B cell (primary cell): ENCODE data around the gene SPTBN1. TPM values are rescaled to one million over a fixed set of nuclear protein-coding genes. Genes with fewer than 3 reads are reported as not detected.

Source experiments
- ATAC-seq: fragments of 200-7000 bp; cut with Tn5 transposase; one replicate; pipeline ENCODE4 v1.10.0; 2021; ENCODE audit warnings: low read depth, mild to moderate bottlenecking, moderate number of reproducible peaks, moderate library complexity
- CTCF ChIA-PET: fragments of 350-600 bp; sonication (Branson Sonifier 250); formaldehyde crosslinking; loops from one replicate; lab custom pipeline; 2021; ENCODE audit warnings: antibody characterized with exemption, inconsistent platforms; lab: Charles Lee
- POLR2A ChIA-PET: fragments of 350-600 bp; sonication (Branson Sonifier 250); formaldehyde crosslinking; loops from one replicate; lab custom pipeline; 2021; ENCODE audit warnings: antibody characterized with exemption; lab: Charles Lee
- DNase-seq: peaks from one replicate; pipeline ENCODE4 v3.0.0; 2013
- H2AFZ ChIP-seq: 2 replicates; pipeline ENCODE4 v1.6.1; 2012; ENCODE audit warnings: mild to moderate bottlenecking, low read depth, low read length; ENCODE audit not compliant: insufficient read depth, poor library complexity, severe bottlenecking
- H3K27ac ChIP-seq, 2 donors: 1 replicate in 1 of 2; 2 replicates in 1 of 2; pipeline ENCODE4 v1.5.1; 2012 to 2013; ENCODE audit warnings: low read length in 2 of 2, mild to moderate bottlenecking in 2 of 2, moderate library complexity in 1 of 2
- H3K27me3 ChIP-seq, 4 experiments: fragments of 200-600 bp in 1 of 4; sonication (generic) in 1 of 4; replicated peaks in 1 of 4; 1 replicate in 2 of 4; 2 replicates in 2 of 4; pipeline versions ENCODE4 v1.6.1 to v1.7.0; 2013 to 2016; ENCODE audit warnings: low read length in 3 of 4, mild to moderate bottlenecking in 2 of 4, mixed read lengths in 1 of 4, moderate library complexity in 1 of 4; ENCODE audit not compliant: insufficient read depth in 4 of 4, control insufficient read depth in 3 of 4; ENCODE audit errors: control extremely low read depth in 1 of 4
- H3K36me3 ChIP-seq, 2 experiments: replicated peaks in 1 of 2; 1 replicate in 1 of 2; 2 replicates in 1 of 2; pipeline versions ENCODE4 v1.6.1 to v1.7.1; 2013; ENCODE audit warnings: low read length in 1 of 2; ENCODE audit not compliant: insufficient read depth in 2 of 2, control insufficient read depth in 1 of 2; ENCODE audit errors: control extremely low read depth in 1 of 2, extremely low read depth in 1 of 2
- H3K4me1 ChIP-seq, 2 donors: fragments of 200-600 bp in 1 of 2; sonication (generic) in 1 of 2; 1 replicate in 1 of 2; 2 replicates in 1 of 2; pipeline versions ENCODE4 v1.5.1 to v1.6.1; 2013 to 2017; ENCODE audit warnings: low read length in 2 of 2; ENCODE audit not compliant: control insufficient read depth in 2 of 2, insufficient read depth in 2 of 2
- H3K4me2 ChIP-seq: replicated peaks from 2 replicates; pipeline ENCODE3; 2012; ENCODE audit warnings: mild to moderate bottlenecking, low read depth, low read length; ENCODE audit not compliant: poor library complexity, severe bottlenecking
- H3K4me3 ChIP-seq, 5 experiments: fragments of 200-600 bp in 1 of 5; sonication (generic) in 1 of 5; 1 replicate in 3 of 5; 2 replicates in 2 of 5; pipeline versions ENCODE4 v1.5.1 to v1.7.0; 2011 to 2016; ENCODE audit warnings: low read length in 4 of 5, mild to moderate bottlenecking in 4 of 5, low read depth in 2 of 5, control low read depth in 1 of 5, moderate library complexity in 1 of 5; ENCODE audit not compliant: insufficient read depth in 1 of 5; ENCODE audit errors: control extremely low read depth in 1 of 5, extremely low read depth in 1 of 5
- H3K79me2 ChIP-seq: fragments of 200-600 bp; sonication (generic); one replicate; pipeline ENCODE4 v1.6.0; 2016; ENCODE audit warnings: low read length; ENCODE audit not compliant: control insufficient read depth, insufficient read depth
- H3K9ac ChIP-seq: fragments of 200-600 bp; sonication (generic); 2 replicates; pipeline ENCODE4 v1.6.1; 2017; ENCODE audit warnings: mild to moderate bottlenecking, low read length, moderate library complexity
- H3K9me3 ChIP-seq, 3 donors: one replicate each; pipeline versions ENCODE4 v1.6.1 to v1.7.1; 2013; ENCODE audit warnings: low read length in 2 of 3; ENCODE audit not compliant: control insufficient read depth in 2 of 3, insufficient read depth in 1 of 3; ENCODE audit errors: control extremely low read depth in 1 of 3
- H4K20me1 ChIP-seq: 2 replicates; pipeline ENCODE4 v1.6.0; 2012; ENCODE audit warnings: mild to moderate bottlenecking, low read length; ENCODE audit not compliant: insufficient read depth, control insufficient read depth, poor library complexity, severe bottlenecking
- H3K27ac Mint-ChIP-seq: one replicate; pipeline ENCODE4 v1.8.0; 2021; ENCODE audit warnings: mixed read lengths
- H3K27me3 Mint-ChIP-seq: one replicate; pipeline ENCODE4 v1.8.0; 2021; ENCODE audit warnings: mixed read lengths
- H3K4me1 Mint-ChIP-seq: one replicate; pipeline ENCODE4 v1.8.0; 2021; ENCODE audit warnings: mixed read lengths
- H3K4me3 Mint-ChIP-seq: one replicate; pipeline ENCODE4 v1.8.0; 2021; ENCODE audit warnings: mixed read lengths
- H3K9me3 Mint-ChIP-seq: one replicate; pipeline ENCODE4 v1.8.0; 2022; ENCODE audit warnings: mixed read lengths; ENCODE audit not compliant: insufficient read depth
- EZH2 ChIP-seq: IDR thresholded peaks from 2 replicates; pipeline ENCODE4 v1.6.1; 2012; ENCODE audit warnings: borderline replicate concordance, low read depth, mild to moderate bottlenecking, moderate library complexity, low read length; ENCODE audit not compliant: insufficient read depth, poor library complexity, severe bottlenecking
- WGBS: methylation state at CpG from one replicate; pipeline ENCODE4 v1.1.5; 2013; ENCODE audit warnings: missing lambda C conversion rate; ENCODE audit not compliant: insufficient coverage; 5-methylcytosine and 5-hydroxymethylcytosine counted together
- intact Hi-C: fragments of 100-400 bp; cut with micrococcal nuclease; formaldehyde crosslinking; loops from one replicate; pipeline ENCODE4 v1.10.0; 2022
- polyA plus RNA-seq: library from polyadenylated mRNA; depleted of rRNA; stranded (reverse); fragments of >200 nt; gene quantifications from 2 replicates; pipeline ENCODE4 v1.2.3, GENCODE V29; 2012
- total RNA-seq, 2 donors: library from RNA; stranded (reverse); fragments of 120-200 nt in 1 of 2; gene quantifications; 1 replicate in 1 of 2; 2 replicates in 1 of 2; pipeline versions ENCODE4 v1.2.3 to v1.2.4, GENCODE V29; 2013 to 2022
- TF ChIP-seq, protein P1 (sequence below): fragments of 200-600 bp; IDR thresholded peaks from one replicate; pipeline ENCODE4 v1.8.0; 2022; ENCODE audit warnings: antibody characterized with exemption, mild to moderate bottlenecking

Gene SPTBN1
- total and polyA plus RNA-seq, 2 donors (not counting 1 experiment from before 2014, with no cell fraction given) = 43.7 to 144 TPM

DNA sequence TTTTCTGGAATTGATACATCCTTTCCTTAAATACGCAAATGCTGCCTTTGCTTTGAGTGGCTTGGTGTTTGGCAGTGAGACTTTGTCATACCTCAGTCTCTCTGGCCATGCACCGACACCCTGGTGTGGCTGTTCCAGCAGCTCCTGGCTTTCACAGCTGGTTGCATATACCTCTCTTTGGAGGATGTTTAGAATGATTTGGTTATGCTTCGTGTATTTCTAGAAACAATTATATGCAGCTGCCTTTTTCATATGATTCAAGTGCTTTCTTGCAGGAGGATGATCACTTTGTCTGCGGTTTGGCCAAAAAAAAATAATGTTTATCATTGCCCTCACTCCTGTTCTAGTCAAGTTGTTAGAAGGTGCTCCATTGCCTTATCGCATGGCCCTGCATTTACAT lies 172.3 kb downstream of the SPTBN1 start:
- H3K27me3 ChIP-seq = no peaks in the 10 kb centered on the region
- CTCF ChIA-PET = interaction anchor here (0.7 to 1.0 kb wide), 2 partner anchors 58 to 70 kb away, joined by 3 read pairs; no protein-coding TSS in a partner anchor
- H3K4me1 ChIP-seq = peaks cover 0 to 4% of the 10 kb centered on the region in 2 donors
- H3K4me3 ChIP-seq = no peak overlapping the region
- DNase-seq (no peak), ATAC-seq (no peak)
- intact Hi-C loops = no loop called here
- Mint-ChIP-seq H3K4me3 (no peak overlapping the region), H3K27ac (peak overlapping the region; percentile 17), H3K27me3 (no peaks in the 10 kb centered on the region), H3K9me3 (no peaks in the 10 kb centered on the region), H3K4me1 (peaks cover 27% of the 10 kb centered on the region)
- H3K4me2 ChIP-seq = no peak overlapping the region
- TF ChIP-seq, protein P1, sequence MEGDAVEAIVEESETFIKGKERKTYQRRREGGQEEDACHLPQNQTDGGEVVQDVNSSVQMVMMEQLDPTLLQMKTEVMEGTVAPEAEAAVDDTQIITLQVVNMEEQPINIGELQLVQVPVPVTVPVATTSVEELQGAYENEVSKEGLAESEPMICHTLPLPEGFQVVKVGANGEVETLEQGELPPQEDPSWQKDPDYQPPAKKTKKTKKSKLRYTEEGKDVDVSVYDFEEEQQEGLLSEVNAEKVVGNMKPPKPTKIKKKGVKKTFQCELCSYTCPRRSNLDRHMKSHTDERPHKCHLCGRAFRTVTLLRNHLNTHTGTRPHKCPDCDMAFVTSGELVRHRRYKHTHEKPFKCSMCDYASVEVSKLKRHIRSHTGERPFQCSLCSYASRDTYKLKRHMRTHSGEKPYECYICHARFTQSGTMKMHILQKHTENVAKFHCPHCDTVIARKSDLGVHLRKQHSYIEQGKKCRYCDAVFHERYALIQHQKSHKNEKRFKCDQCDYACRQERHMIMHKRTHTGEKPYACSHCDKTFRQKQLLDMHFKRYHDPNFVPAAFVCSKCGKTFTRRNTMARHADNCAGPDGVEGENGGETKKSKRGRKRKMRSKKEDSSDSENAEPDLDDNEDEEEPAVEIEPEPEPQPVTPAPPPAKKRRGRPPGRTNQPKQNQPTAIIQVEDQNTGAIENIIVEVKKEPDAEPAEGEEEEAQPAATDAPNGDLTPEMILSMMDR = no peak
- TF ChIP-seq EZH2 = no peak
- H4K20me1 ChIP-seq = peaks cover 1% of the 10 kb centered on the region
- no peak overlapping the region for H3K27ac ChIP-seq
- no peak overlapping the region for H2AFZ ChIP-seq
- H3K9ac ChIP-seq = no peak overlapping the region
- WGBS = 8% methylated on average over 2 of the region's 5 CpGs
- POLR2A ChIA-PET = no interaction called here
- peaks cover 2 to 92% of the 10 kb centered on the region in 2 experiments for H3K36me3 ChIP-seq
- no peaks in the 10 kb centered on the region for H3K9me3 ChIP-seq
- H3K79me2 ChIP-seq = peaks cover 12% of the 10 kb centered on the region

DNA sequence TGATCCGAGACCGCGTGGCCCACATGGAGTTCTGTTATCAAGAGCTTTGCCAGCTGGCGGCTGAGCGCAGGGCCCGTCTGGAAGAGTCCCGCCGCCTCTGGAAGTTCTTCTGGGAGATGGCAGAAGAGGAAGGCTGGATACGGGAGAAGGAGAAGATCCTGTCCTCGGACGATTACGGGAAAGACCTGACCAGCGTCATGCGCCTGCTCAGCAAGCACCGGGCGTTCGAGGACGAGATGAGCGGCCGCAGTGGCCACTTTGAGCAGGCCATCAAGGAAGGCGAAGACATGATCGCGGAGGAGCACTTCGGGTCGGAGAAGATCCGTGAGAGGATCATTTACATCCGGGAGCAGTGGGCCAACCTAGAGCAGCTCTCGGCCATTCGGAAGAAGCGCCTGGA lies 172.8 kb downstream of the SPTBN1 start:
- DNase-seq (no peak), ATAC-seq (no peak)
- H4K20me1 ChIP-seq = peaks cover 7% of the 10 kb centered on the region
- WGBS = 98% methylated on average over 30 of the region's 30 CpGs
- ChIA-PET CTCF (interaction anchor here (0.7 to 1.0 kb wide), 2 partner anchors 58 to 70 kb away, joined by 3 read pairs; no protein-coding TSS in a partner anchor), POLR2A (interaction anchor here (0.6 kb wide), 1 partner anchor 37 kb away, joined by 3 read pairs; no protein-coding TSS in a partner anchor)
- TF ChIP-seq, protein P1 = no peak
- TF ChIP-seq EZH2 = no peak
- peaks cover 29% of the 10 kb centered on the region for H3K4me1 Mint-ChIP-seq
- no peaks in the 10 kb centered on the region for H3K27me3 ChIP-seq
- H3K4me1 ChIP-seq = peaks cover 3 to 7% of the 10 kb centered on the region in 2 donors
- no peaks in the 10 kb centered on the region for H3K9me3 Mint-ChIP-seq
- H3K4me2 ChIP-seq = no peak overlapping the region
- peak overlapping the region; percentile 17 for H3K27ac Mint-ChIP-seq
- intact Hi-C loops = no loop called here
- no peaks in the 10 kb centered on the region for H3K9me3 ChIP-seq
- H3K27ac ChIP-seq = no peak overlapping the region
- no peak overlapping the region for H2AFZ ChIP-seq
- peaks cover 12% of the 10 kb centered on the region for H3K79me2 ChIP-seq
- H3K4me3 ChIP-seq = no peak overlapping the region
- H3K9ac ChIP-seq = no peak overlapping the region
- H3K36me3 ChIP-seq = peaks cover 2 to 87% of the 10 kb centered on the region in 2 experiments
- H3K27me3 Mint-ChIP-seq = no peaks in the 10 kb centered on the region
- H3K4me3 Mint-ChIP-seq = no peak overlapping the region
